Stomach (tissue), 4 donors: ENCODE data around the gene VAT1.

ENCODE experiments used
- EP300 ChIP-seq: sonication (generic); formaldehyde crosslinking; IDR thresholded peaks from one replicate; pipeline ENCODE4 v1.6.1; 2017; ENCODE audit warnings: antibody characterized with exemption
- TF ChIP-seq, protein P1 (sequence below), 7 experiments: fragments of 450-650 bp in 4 of 7; fragments of 200-600 bp in 3 of 7; sonication (generic) in 3 of 7; IDR thresholded peaks; one replicate each; pipeline ENCODE4 v1.5.1; 2016 to 2019; ENCODE audit warnings: antibody characterized with exemption in 7 of 7, control low read depth in 2 of 7, mild to moderate bottlenecking in 1 of 7

DNA sequence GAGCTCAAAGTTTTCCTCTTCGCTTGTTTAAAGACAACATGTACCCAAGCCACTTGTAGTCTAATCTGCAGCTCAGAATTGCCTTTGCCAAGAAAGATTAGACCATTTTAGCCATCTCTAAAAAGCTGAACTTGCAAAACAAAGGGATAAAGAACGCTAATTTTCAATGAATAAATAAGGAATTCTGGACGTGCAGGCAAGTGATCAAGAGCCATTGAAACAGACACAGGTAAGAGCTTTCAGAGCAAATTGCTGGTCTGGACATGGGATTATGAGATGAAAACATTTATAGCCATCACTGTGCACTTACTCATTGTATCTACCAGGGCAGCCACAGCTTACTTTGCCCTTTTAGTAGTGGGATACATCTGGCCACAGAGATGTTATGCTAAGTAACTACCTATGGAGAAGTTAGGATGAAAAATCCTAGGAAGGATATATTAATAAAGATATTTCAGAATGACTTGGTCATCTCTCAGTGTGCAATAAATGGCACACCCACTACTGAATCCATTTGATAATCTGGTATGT lies 47.2 kb upstream of the VAT1 start:
- TF ChIP-seq, protein P1, sequence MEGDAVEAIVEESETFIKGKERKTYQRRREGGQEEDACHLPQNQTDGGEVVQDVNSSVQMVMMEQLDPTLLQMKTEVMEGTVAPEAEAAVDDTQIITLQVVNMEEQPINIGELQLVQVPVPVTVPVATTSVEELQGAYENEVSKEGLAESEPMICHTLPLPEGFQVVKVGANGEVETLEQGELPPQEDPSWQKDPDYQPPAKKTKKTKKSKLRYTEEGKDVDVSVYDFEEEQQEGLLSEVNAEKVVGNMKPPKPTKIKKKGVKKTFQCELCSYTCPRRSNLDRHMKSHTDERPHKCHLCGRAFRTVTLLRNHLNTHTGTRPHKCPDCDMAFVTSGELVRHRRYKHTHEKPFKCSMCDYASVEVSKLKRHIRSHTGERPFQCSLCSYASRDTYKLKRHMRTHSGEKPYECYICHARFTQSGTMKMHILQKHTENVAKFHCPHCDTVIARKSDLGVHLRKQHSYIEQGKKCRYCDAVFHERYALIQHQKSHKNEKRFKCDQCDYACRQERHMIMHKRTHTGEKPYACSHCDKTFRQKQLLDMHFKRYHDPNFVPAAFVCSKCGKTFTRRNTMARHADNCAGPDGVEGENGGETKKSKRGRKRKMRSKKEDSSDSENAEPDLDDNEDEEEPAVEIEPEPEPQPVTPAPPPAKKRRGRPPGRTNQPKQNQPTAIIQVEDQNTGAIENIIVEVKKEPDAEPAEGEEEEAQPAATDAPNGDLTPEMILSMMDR (IDR thresholded peaks at IDR 0.05), result no peak
- no peak for TF ChIP-seq EP300
